HEK293T (cell line): ENCODE data around the gene TTC31.

Experiments
- ARNT ChIP-seq: fragments of 450-650 bp; IDR thresholded peaks from 2 replicates; pipeline ENCODE4 v1.6.1; 2017; ENCODE audit warnings: mild to moderate bottlenecking
- BHLHE40 ChIP-seq: fragments of 450-650 bp; IDR thresholded peaks from 2 replicates; pipeline ENCODE4 v1.6.1; 2016; ENCODE audit warnings: mild to moderate bottlenecking, moderate library complexity, borderline replicate concordance
- ELF4 ChIP-seq: fragments of 450-650 bp; IDR thresholded peaks from 2 replicates; pipeline ENCODE4 v1.6.1; 2017; ENCODE audit warnings: antibody characterized with exemption
- FOXA1 ChIP-seq: fragments of 450-650 bp; IDR thresholded peaks from 2 replicates; pipeline ENCODE4 v1.6.1; 2016; ENCODE audit warnings: mild to moderate bottlenecking
- FOXM1 ChIP-seq: fragments of 450-650 bp; IDR thresholded peaks from 2 replicates; pipeline ENCODE4 v1.6.1; 2017; ENCODE audit warnings: mild to moderate bottlenecking, borderline replicate concordance
- HDGF ChIP-seq: fragments of 450-650 bp; IDR thresholded peaks from 2 replicates; pipeline ENCODE4 v1.6.1; 2017; ENCODE audit warnings: antibody characterized with exemption, borderline replicate concordance
- LEF1 ChIP-seq: fragments of 450-650 bp; IDR thresholded peaks from 2 replicates; pipeline ENCODE4 v1.6.1; 2017; ENCODE audit warnings: mild to moderate bottlenecking, borderline replicate concordance
- PKNOX1 ChIP-seq: fragments of 450-650 bp; IDR thresholded peaks from 2 replicates; pipeline ENCODE4 v1.6.1; 2016
- SUZ12 ChIP-seq: fragments of 450-650 bp; IDR thresholded peaks from 2 replicates; pipeline ENCODE4 v1.6.1; 2016; ENCODE audit warnings: mild to moderate bottlenecking
- TARDBP ChIP-seq: fragments of 450-650 bp; IDR thresholded peaks from 2 replicates; pipeline ENCODE4 v1.6.1; 2016
- ZNF384 ChIP-seq: fragments of 450-650 bp; IDR thresholded peaks from 2 replicates; pipeline ENCODE4 v1.6.1; 2016

- TF ChIP-seq LEF1 (no peak), TARDBP (no peak), ARNT (no peak), FOXA1 (no peak), BHLHE40 (no peak), ZNF384 (no peak), ELF4 (no peak), SUZ12 (no peak), HDGF (no peak), PKNOX1 (no peak), FOXM1 (no peak)
Measured at GRCh38 chr2:74441690-74442482, 41.0 kb upstream of the TTC31 start, which contains the start of gene RTKN.
